Endothelial cell of umbilical vein (primary cell): ENCODE results near the gene CRY1. TPM values are rescaled to one million over a fixed set of nuclear protein-coding genes. Genes with fewer than 3 reads are reported as not detected.

Source experiments
- BruUV-seq: library from RNA; stranded (reverse); fragments of 400-500 nt; replicated peaks from 2 replicates; lab custom pipeline; 2021; lab: Mats Ljungman, UMichigan
- CTCF ChIA-PET: fragments of 300-600, 350-600 bp; sonication (Branson Sonifier 250); formaldehyde crosslinking; loops from one replicate; lab custom pipeline; 2021; ENCODE audit warnings: antibody characterized with exemption, inconsistent platforms; lab: Charles Lee
- POLR2A ChIA-PET: fragments of 300-600, 350-600 bp; sonication (Branson Sonifier 250); formaldehyde crosslinking; loops from one replicate; lab custom pipeline; 2021; ENCODE audit warnings: antibody characterized with exemption, inconsistent platforms; lab: Charles Lee
- DNase-seq: peaks from one replicate; pipeline ENCODE4 v3.0.0-alpha.2; 2011; ENCODE audit warnings: low read depth, low spot score
- FAIRE-seq: peaks from 2 replicates; lab custom pipeline; 2011; peaks lifted over from hg19 to GRCh38; lab: Jason Lieb, UNC
- H2AFZ ChIP-seq: 2 replicates; pipeline ENCODE4 v1.6.0; 2012; ENCODE audit warnings: low read depth, low read length, control low read depth, inconsistent platforms
- H3K27ac ChIP-seq: 2 replicates; pipeline ENCODE4 v1.5.1; 2011; ENCODE audit warnings: low read depth, mild to moderate bottlenecking, control low read depth, low read length, moderate library complexity; ENCODE audit not compliant: insufficient read depth
- H3K27me3 ChIP-seq, 2 experiments: 2 replicates each; pipeline versions ENCODE4 v1.6.0 to v1.6.1; 2011; ENCODE audit warnings: low read length in 2 of 2, mixed read lengths in 1 of 2; ENCODE audit not compliant: control insufficient read depth in 2 of 2, insufficient read depth in 2 of 2
- H3K36me3 ChIP-seq, 2 experiments: 2 replicates in 1 of 2; 3 replicates in 1 of 2; pipeline ENCODE4 v1.5.1; 2011; ENCODE audit warnings: low read length in 2 of 2, mild to moderate bottlenecking in 1 of 2, moderate library complexity in 1 of 2; ENCODE audit not compliant: control insufficient read depth in 2 of 2, insufficient read depth in 2 of 2; ENCODE audit errors: extremely low read depth in 1 of 2
- H3K4me1 ChIP-seq: 3 replicates; pipeline ENCODE4 v1.5.1; 2011; ENCODE audit warnings: mild to moderate bottlenecking, low read length; ENCODE audit not compliant: control insufficient read depth, insufficient read depth; ENCODE audit errors: extremely low read depth
- H3K4me2 ChIP-seq: 2 replicates; pipeline ENCODE4 v1.6.1; 2011; ENCODE audit warnings: low read length, control low read depth, mixed read lengths; ENCODE audit not compliant: insufficient read depth
- H3K4me3 ChIP-seq, 3 experiments: fragments of 200-600 bp in 1 of 3; sonication (generic), shearing (Covaris generic) in 1 of 3; replicated peaks in 1 of 3; 2 replicates each; pipeline ENCODE4 v1.5.1; 2011 to 2016; ENCODE audit warnings: control low read depth in 3 of 3, low read length in 3 of 3, mild to moderate bottlenecking in 2 of 3, inconsistent platforms in 1 of 3, low read depth in 1 of 3, moderate library complexity in 1 of 3; ENCODE audit not compliant: insufficient read depth in 1 of 3
- H3K79me2 ChIP-seq: 2 replicates; pipeline ENCODE4 v1.6.0; 2012; ENCODE audit warnings: low read length, inconsistent platforms; ENCODE audit not compliant: control insufficient read depth, insufficient read depth
- H3K9ac ChIP-seq: replicated peaks from 2 replicates; pipeline ENCODE3; 2011; ENCODE audit warnings: low read length, control low read depth; ENCODE audit not compliant: insufficient read depth; ENCODE audit errors: extremely low read depth
- H3K9me1 ChIP-seq: replicated peaks from 3 replicates; pipeline ENCODE4 v1.6.0; 2011; ENCODE audit warnings: mild to moderate bottlenecking, low read length; ENCODE audit not compliant: control insufficient read depth, insufficient read depth; ENCODE audit errors: extremely low read depth
- H3K9me3 ChIP-seq: replicated peaks from 2 replicates; pipeline ENCODE4 v1.5.1; 2012; ENCODE audit warnings: low read length, inconsistent platforms; ENCODE audit not compliant: control insufficient read depth, insufficient read depth
- H4K20me1 ChIP-seq: replicated peaks from 2 replicates; pipeline ENCODE3; 2011; ENCODE audit warnings: mild to moderate bottlenecking, low read length; ENCODE audit not compliant: control insufficient read depth, insufficient read depth; ENCODE audit errors: extremely low read depth
- EZH2 ChIP-seq: IDR thresholded peaks from 2 replicates; pipeline ENCODE4 v1.6.1; 2012; ENCODE audit warnings: borderline replicate concordance, low read depth, mild to moderate bottlenecking, moderate library complexity, low read length, inconsistent platforms; ENCODE audit not compliant: severe bottlenecking
- FOS ChIP-seq: IDR thresholded peaks from 2 replicates; pipeline ENCODE4 v1.6.1; 2011; ENCODE audit warnings: mild to moderate bottlenecking, low read length, moderate library complexity, borderline replicate concordance; ENCODE audit not compliant: insufficient read depth
- GATA2 ChIP-seq: IDR thresholded peaks from 2 replicates; pipeline ENCODE4 v1.7.0; 2011; ENCODE audit warnings: low read depth, mild to moderate bottlenecking, moderate library complexity, mixed read lengths, low read length; ENCODE audit not compliant: insufficient read length, insufficient read depth
- JUN ChIP-seq: IDR thresholded peaks from 2 replicates; pipeline ENCODE4 v1.6.1; 2011; ENCODE audit warnings: borderline replicate concordance, low read depth; ENCODE audit not compliant: insufficient read length, insufficient read depth
- MYC ChIP-seq: IDR thresholded peaks from one replicate; pipeline ENCODE4 v1.6.1; 2011; ENCODE audit warnings: mild to moderate bottlenecking, low read depth, low read length
- POLR2A ChIP-seq: IDR thresholded peaks from 2 replicates; pipeline ENCODE4 v1.6.1; 2012; ENCODE audit warnings: low read depth, mild to moderate bottlenecking, control low read depth, low read length
- POLR2AphosphoS5 ChIP-seq: IDR thresholded peaks from 2 replicates; pipeline ENCODE4 v1.6.1; 2012; ENCODE audit warnings: low read depth, mild to moderate bottlenecking, control low read depth, low read length, moderate library complexity; ENCODE audit not compliant: insufficient read depth
- dilution Hi-C: fragments of 300-500 bp; cut with MboI; formaldehyde crosslinking; loops from one replicate; pipeline ENCODE4 v1.15.0; 2019; ENCODE audit warnings: low sequenced_read_pairs; ENCODE audit not compliant: extremely low pct_ligation_motif_present
- intact Hi-C: fragments of 100-400 bp; cut with micrococcal nuclease; formaldehyde crosslinking; loops from one replicate; pipeline ENCODE4 v1.10.0; 2022
- polyA plus RNA-seq, 4 experiments: library from polyadenylated mRNA; depleted of rRNA in 3 of 4; stranded (reverse) in 3 of 4; unstranded in 1 of 4; fragments of >200 nt; gene quantifications; 2 replicates each; pipeline versions ENCODE4 v1.2.1 to v1.2.3, GENCODE V29; 2011 to 2012; ENCODE audit warnings: missing spikeins in 1 of 4
- total RNA-seq: library from RNA; stranded (reverse); gene quantifications from 2 replicates; pipeline ENCODE4 v1.2.3, GENCODE V29; 2021
- TF ChIP-seq, protein P1 (sequence below), 2 donors: IDR thresholded peaks; 1 replicate in 1 of 2; 2 replicates in 1 of 2; pipeline ENCODE4 v1.5.1; 2011; ENCODE audit warnings: low read length in 2 of 2, mild to moderate bottlenecking in 2 of 2, moderate library complexity in 2 of 2, control low read depth in 1 of 2, inconsistent platforms in 1 of 2, low read depth in 1 of 2; ENCODE audit not compliant: insufficient read depth in 1 of 2; ENCODE audit errors: extremely low read depth in 1 of 2
- TF ChIP-seq, protein P2 (sequence below): IDR thresholded peaks from 2 replicates; pipeline ENCODE4 v1.6.1; 2011; ENCODE audit not compliant: insufficient read depth, insufficient read length

The CRY1 gene
- total and polyA plus RNA-seq, 2 donors (not counting 3 experiments of a cell fraction or from before 2014, with no cell fraction given) = 11.4 to 21.0 TPM

DNA sequence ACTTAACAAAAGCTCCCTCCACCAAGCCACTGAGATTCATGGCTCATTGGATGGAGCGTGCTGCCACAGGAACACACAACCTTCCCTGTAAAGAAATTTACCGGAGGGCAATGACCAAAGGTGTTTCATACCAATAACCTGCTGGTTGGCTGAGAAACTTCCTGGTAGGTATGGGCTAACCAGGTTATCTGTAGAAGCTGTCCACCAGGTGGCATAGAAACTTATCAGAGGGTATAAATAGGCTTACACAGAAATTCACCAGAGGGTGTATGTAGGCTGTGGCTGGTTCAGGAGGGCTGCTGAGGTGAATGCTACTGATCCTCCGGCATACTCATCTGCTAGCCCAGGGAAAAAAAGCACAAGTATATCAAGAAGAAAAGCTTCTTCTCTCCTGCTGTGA lies 79.3 kb downstream of the CRY1 start:
- no TSS peak for BruUV-seq
- Histone ChIP-seq H3K36me3 (no peaks in the 10 kb centered on the region), H3K4me3 (no peak overlapping the region), H4K20me1 (no peaks in the 10 kb centered on the region), H3K9me1 (no peaks in the 10 kb centered on the region), H3K4me2 (no peak overlapping the region), H2AFZ (no peak overlapping the region), H3K27me3 (no peaks in the 10 kb centered on the region), H3K79me2 (no peaks in the 10 kb centered on the region), H3K9me3 (no peaks in the 10 kb centered on the region), H3K4me1 (no peaks in the 10 kb centered on the region), H3K9ac (no peak overlapping the region), H3K27ac (no peak overlapping the region)
- no peak for FAIRE-seq
- dilution Hi-C loops = no loop called here
- TF ChIP-seq FOS (no peak), POLR2AphosphoS5 (no peak), POLR2A (no peak), EZH2 (no peak), MYC (no peak), JUN (no peak), GATA2 (no peak)
- TF ChIP-seq, protein P1, sequence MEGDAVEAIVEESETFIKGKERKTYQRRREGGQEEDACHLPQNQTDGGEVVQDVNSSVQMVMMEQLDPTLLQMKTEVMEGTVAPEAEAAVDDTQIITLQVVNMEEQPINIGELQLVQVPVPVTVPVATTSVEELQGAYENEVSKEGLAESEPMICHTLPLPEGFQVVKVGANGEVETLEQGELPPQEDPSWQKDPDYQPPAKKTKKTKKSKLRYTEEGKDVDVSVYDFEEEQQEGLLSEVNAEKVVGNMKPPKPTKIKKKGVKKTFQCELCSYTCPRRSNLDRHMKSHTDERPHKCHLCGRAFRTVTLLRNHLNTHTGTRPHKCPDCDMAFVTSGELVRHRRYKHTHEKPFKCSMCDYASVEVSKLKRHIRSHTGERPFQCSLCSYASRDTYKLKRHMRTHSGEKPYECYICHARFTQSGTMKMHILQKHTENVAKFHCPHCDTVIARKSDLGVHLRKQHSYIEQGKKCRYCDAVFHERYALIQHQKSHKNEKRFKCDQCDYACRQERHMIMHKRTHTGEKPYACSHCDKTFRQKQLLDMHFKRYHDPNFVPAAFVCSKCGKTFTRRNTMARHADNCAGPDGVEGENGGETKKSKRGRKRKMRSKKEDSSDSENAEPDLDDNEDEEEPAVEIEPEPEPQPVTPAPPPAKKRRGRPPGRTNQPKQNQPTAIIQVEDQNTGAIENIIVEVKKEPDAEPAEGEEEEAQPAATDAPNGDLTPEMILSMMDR (IDR thresholded peaks at IDR 0.05; ENCODE audit: extremely low read depth in 1 of 2, insufficient read depth in 1 of 2, low read depth in 1 of 2, low read length in 2 of 2) = no peak
- TF ChIP-seq, protein P2, sequence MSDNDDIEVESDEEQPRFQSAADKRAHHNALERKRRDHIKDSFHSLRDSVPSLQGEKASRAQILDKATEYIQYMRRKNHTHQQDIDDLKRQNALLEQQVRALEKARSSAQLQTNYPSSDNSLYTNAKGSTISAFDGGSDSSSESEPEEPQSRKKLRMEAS = no peak
- POLR2A ChIA-PET = no interaction called here
- DNase-seq = no peak
- CTCF ChIA-PET = interaction anchor here (1.5 kb wide), 1 partner anchor 91 kb away, joined by 6 read pairs; no protein-coding TSS in a partner anchor
- intact Hi-C loops = no loop called here
